Calu3 (cell line): Measurements from ENCODE around the gene ITPRIPL2. TPM values are rescaled to one million over a fixed set of nuclear protein-coding genes. Genes with fewer than 3 reads are reported as not detected.

Experiments
- BruUV-seq: library from RNA; stranded (reverse); fragments of 400-500 nt; replicated peaks from 2 replicates; lab custom pipeline; 2021; lab: Mats Ljungman, UMichigan
- CTCF ChIA-PET: fragments of 300-600 bp; sonication (Branson Sonifier 250); formaldehyde crosslinking; loops from one replicate; lab custom pipeline; 2022; ENCODE audit warnings: antibody characterized with exemption; lab: Charles Lee
- DNase-seq: peaks from one replicate; pipeline ENCODE4 v3.0.0; 2022
- H3K27ac Mint-ChIP-seq: one replicate; pipeline ENCODE4 v1.8.0; 2022; ENCODE audit warnings: mixed read lengths; ENCODE audit not compliant: unreplicated experiment
- H3K27me3 Mint-ChIP-seq: one replicate; pipeline ENCODE4 v1.8.0; 2022; ENCODE audit warnings: mixed read lengths; ENCODE audit not compliant: unreplicated experiment
- H3K36me3 Mint-ChIP-seq: one replicate; pipeline ENCODE4 v1.8.0; 2022; ENCODE audit warnings: mild to moderate bottlenecking, moderate library complexity, mixed read lengths; ENCODE audit not compliant: insufficient read depth, unreplicated experiment
- H3K4me1 Mint-ChIP-seq: one replicate; pipeline ENCODE4 v1.8.0; 2022; ENCODE audit warnings: mild to moderate bottlenecking, low read depth, mixed read lengths; ENCODE audit not compliant: unreplicated experiment
- H3K4me3 Mint-ChIP-seq: one replicate; pipeline ENCODE4 v1.8.0; 2022; ENCODE audit warnings: mild to moderate bottlenecking, low read depth, moderate library complexity, mixed read lengths; ENCODE audit not compliant: unreplicated experiment
- H3K9me3 Mint-ChIP-seq: one replicate; pipeline ENCODE4 v1.8.0; 2022; ENCODE audit warnings: low read depth, mixed read lengths; ENCODE audit not compliant: unreplicated experiment
- CTCF ChIP-seq: fragments of 200-600 bp; IDR thresholded peaks from one replicate; pipeline ENCODE4 v1.8.0; 2022; ENCODE audit warnings: antibody characterized with exemption; ENCODE audit not compliant: unreplicated experiment
- intact Hi-C: fragments of 100-400 bp; cut with micrococcal nuclease; formaldehyde crosslinking; loops from one replicate; pipeline ENCODE4 v1.10.0; 2022; ENCODE audit not compliant: unreplicated experiment
- total RNA-seq: library from RNA; stranded (reverse); gene quantifications from 2 replicates; pipeline ENCODE4 v1.2.3, GENCODE V29; 2022

ITPRIPL2 gene
- total RNA-seq, 1 experiment from 2014 or later = 73.1 TPM

GRCh38 chr16:19148189-19148588 lies 34.4 kb downstream of the ITPRIPL2 start:
- Mint-ChIP-seq H3K27me3 (peaks cover 21% of the 10 kb centered on the region), H3K9me3 (peaks cover 2% of the 10 kb centered on the region), H3K36me3 (no peaks in the 10 kb centered on the region), H3K4me1 (no peaks in the 10 kb centered on the region), H3K4me3 (no peak overlapping the region), H3K27ac (no peak overlapping the region)
- no peak for DNase-seq
- TF ChIP-seq CTCF = no peak
- intact Hi-C loops = no loop called here
- CTCF ChIA-PET = no interaction called here
- no TSS peak for BruUV-seq

- peaks cover 17% of the 10 kb centered on the region for H3K27me3 Mint-ChIP-seq
- intact Hi-C loops = no loop called here
- no peak overlapping the region for H3K4me3 Mint-ChIP-seq
- no peaks in the 10 kb centered on the region for H3K4me1 Mint-ChIP-seq
- DNase-seq = no peak
- no TSS peak for BruUV-seq
- H3K9me3 Mint-ChIP-seq = peaks cover 6% of the 10 kb centered on the region
- no peak overlapping the region for H3K27ac Mint-ChIP-seq
- TF ChIP-seq CTCF = no peak
- CTCF ChIA-PET = no interaction called here
- H3K36me3 Mint-ChIP-seq = no peaks in the 10 kb centered on the region
These were observed 37.5 kb downstream of the ITPRIPL2 start for GRCh38 chr16:19151310-19151709.

DNA sequence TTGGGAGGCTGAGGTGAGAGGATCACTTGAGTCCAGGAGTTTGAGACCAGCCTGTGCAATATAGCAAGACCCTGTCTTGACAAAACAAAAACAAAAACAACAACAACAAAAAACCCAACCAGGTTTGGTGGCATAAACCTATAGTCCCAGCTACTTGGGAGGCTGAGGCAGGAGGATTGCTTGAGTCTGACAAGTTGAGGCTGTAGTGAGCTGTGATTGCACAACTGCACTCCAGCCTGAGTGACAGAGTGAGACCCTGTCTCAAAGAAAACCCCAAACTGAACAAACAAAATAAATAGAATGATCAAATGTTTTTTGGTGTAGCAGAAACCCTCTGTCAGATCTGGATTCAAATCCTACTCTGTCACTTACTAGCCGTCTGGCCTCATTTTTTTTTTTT lies 38.3 kb downstream of the ITPRIPL2 start:
- CTCF ChIA-PET = interaction anchor here (0.7 kb wide), 1 partner anchor 59 kb away, joined by 4 read pairs; no protein-coding TSS in a partner anchor
- peaks cover 7% of the 10 kb centered on the region for H3K9me3 Mint-ChIP-seq
- intact Hi-C loops = no loop called here
- BruUV-seq = no TSS peak
- no peaks in the 10 kb centered on the region for H3K36me3 Mint-ChIP-seq
- no peaks in the 10 kb centered on the region for H3K4me1 Mint-ChIP-seq
- H3K4me3 Mint-ChIP-seq = no peak overlapping the region
- no peak for TF ChIP-seq CTCF
- no peak for DNase-seq
- H3K27ac Mint-ChIP-seq = no peak overlapping the region
- H3K27me3 Mint-ChIP-seq = peaks cover 24% of the 10 kb centered on the region

GRCh38 chr16:19153876-19154275 lies 40.1 kb downstream of the ITPRIPL2 start:
- BruUV-seq = no TSS peak
- DNase-seq = peak; percentile 33
- no peak for TF ChIP-seq CTCF
- Mint-ChIP-seq H3K27ac (no peak overlapping the region), H3K4me1 (no peaks in the 10 kb centered on the region), H3K4me3 (no peak overlapping the region), H3K9me3 (peaks cover 7% of the 10 kb centered on the region), H3K27me3 (peaks cover 30% of the 10 kb centered on the region), H3K36me3 (no peaks in the 10 kb centered on the region)
- CTCF ChIA-PET = interaction anchor here (0.7 kb wide), 1 partner anchor 56 kb away, joined by 3 read pairs; no protein-coding TSS in a partner anchor
- intact Hi-C loops = no loop called here
